ENCODE data around the gene SUPT4H1. TPM values are rescaled to one million over a fixed set of nuclear protein-coding genes. Genes with fewer than 3 reads are reported as not detected.

Gene SUPT4H1
- total and polyA plus RNA-seq, 2 of the 4 experiments (the other 2 are of a cell fraction), result 51.6 to 129 TPM

DNA sequence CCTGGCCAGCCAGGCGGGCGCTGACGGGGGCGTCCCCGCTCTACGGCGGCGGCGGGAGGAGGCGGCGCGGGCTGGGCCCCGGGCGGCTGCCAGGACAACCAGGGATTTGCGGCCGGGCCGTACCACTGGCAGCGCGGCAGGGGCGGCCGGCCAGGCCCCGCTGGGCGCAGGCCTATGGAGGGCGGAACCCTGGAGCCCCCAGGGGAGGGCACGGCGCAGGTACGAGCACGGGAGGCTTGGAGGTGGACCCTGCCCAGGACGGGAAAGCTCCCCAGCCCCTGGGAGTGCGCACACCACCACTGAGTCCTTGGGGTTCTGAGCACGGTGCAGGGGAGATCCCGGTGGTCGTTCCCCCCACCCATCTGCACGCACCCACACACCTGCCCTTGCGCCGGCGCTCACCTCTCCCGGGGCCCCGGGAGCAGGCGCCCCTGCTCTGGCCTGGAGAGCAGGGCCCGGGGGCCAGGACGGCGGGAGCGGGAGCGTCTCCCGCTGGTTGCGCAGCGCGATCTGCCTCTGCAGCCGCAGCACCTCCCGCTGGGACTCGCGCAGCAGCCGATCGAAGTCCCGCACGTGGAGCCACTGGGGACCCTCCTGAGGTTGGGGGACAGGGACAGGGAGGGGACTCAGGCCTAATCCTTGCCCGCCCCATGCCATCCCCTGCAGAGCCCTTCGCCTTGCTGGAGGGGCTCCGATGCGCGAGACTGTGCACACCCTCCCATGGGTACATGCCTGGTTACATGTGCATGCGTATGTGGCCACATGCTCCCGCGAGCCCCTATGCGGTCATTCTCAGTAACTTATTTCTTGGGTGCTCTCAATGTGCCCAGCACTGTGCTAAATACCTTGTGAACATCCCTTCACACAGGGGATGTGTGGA lies 27.4 kb downstream of the SUPT4H1 start:
- dilution Hi-C loops (cut with HindIII; ENCODE audit: low sequenced_read_pairs, unreplicated experiment), result no loop called here
- H3K36me3 ChIP-seq (ENCODE audit: control insufficient read depth, insufficient read depth, low read length), result peaks cover 3% of the 10 kb centered on the region; the same call in 1 of the 2 replicates
- in situ Hi-C loops (cut with MboI; ENCODE audit: low sequenced_read_pairs), result loop anchor here (25.0 kb wide), 1 partner anchor 462 kb away; the partner anchor contains the start of gene MRPS23
- H3K9me1 ChIP-seq (ENCODE audit: insufficient read depth, low read length), result 0 out of 2 replicates have a peak, but pooled peaks cover 2% of the 10 kb centered on the region
- peaks cover 5% of the 10 kb centered on the region; the same call in 1 of the 2 replicates for H3K27me3 ChIP-seq (ENCODE audit: control insufficient read depth, insufficient read depth, low read length)
- H2AFZ ChIP-seq (replicated peaks; ENCODE audit: low read length, poor library complexity), result peak overlapping the region; percentile 91
- H3K23ac ChIP-seq (ENCODE audit: low read depth, low read length), result 0 out of 2 replicates have a peak overlapping the region, but pooled peaks have one; percentile 44
- peak overlapping the region; percentile 81 for H3K4ac ChIP-seq (ENCODE audit: low read depth, low read length)
- no peaks in the 10 kb centered on the region for H4K20me1 ChIP-seq (ENCODE audit: insufficient read depth, low read length)
- peak overlapping the region; percentile 31 for H3K27ac ChIP-seq (ENCODE audit: insufficient read depth, low read length)
- peak; percentile 87 for ATAC-seq (ENCODE audit: low read depth)
- H3K79me1 ChIP-seq (ENCODE audit: low read depth in 1 of 2, low read length in 2 of 2), result no peaks in the 10 kb centered on the region
- H4K91ac ChIP-seq (ENCODE audit: insufficient read depth, low read depth, low read length), result peak overlapping the region; percentile 81
- peak overlapping the region; percentile 76; the same call in 1 of the 2 replicates for H3K18ac ChIP-seq (ENCODE audit: low read depth, low read length)
- H2AK5ac ChIP-seq (ENCODE audit: low read depth, low read length), result no peak overlapping the region; the same call in 1 of the 2 replicates
- peaks cover 8% of the 10 kb centered on the region for H3K4me1 ChIP-seq (ENCODE audit: control insufficient read depth, insufficient read depth, low read length)
- no peaks in the 10 kb centered on the region for H3K9me3 ChIP-seq (ENCODE audit: control insufficient read depth, insufficient read depth, low read length)
- no peak overlapping the region for H2BK20ac ChIP-seq (ENCODE audit: low read depth, low read length)
- peak overlapping the region; percentile 27; the same call in 1 of the 3 replicates for H2BK15ac ChIP-seq (ENCODE audit: low read depth, low read length)
- H3K4me2 ChIP-seq (ENCODE audit: low read depth, low read length), result peak overlapping the region; percentile 96
- no peak overlapping the region for H3K56ac ChIP-seq (ENCODE audit: extremely low read depth, insufficient read depth, low read length)
- peak overlapping the region; percentile 31 for H2AK9ac ChIP-seq (replicated peaks; ENCODE audit: low read depth, low read length, poor library complexity)
- intact Hi-C loops (cut with micrococcal nuclease), result loop anchor here (2.0 kb wide), 1 partner anchor 28 kb away; the partner anchor contains the start of gene SUPT4H1
- H3K4me3 ChIP-seq (ENCODE audit: insufficient read depth, low read depth, low read length), result peak overlapping the region; percentile 62
- no peak overlapping the region for H2BK5ac ChIP-seq (ENCODE audit: low read depth, low read length, poor library complexity, severe bottlenecking)
- no TSS peak for BruUV-seq (replicated peaks)
- ChIA-PET CTCF (no interaction called here), POLR2A (ENCODE audit: unreplicated experiment) (no interaction called here)
- 13% methylated on average over 14 of the region's 66 CpGs; no CpG with 5 or more reads in 1 of the 2 experiments for WGBS, 2 experiments (ENCODE audit: extremely low coverage in 2 of 2, insufficient read length in 1 of 2)
- peak overlapping the region; percentile 93 for H4K5ac ChIP-seq (ENCODE audit: low read depth, low read length)
- H4K8ac ChIP-seq (ENCODE audit: low read depth in 2 of 2, low read length in 2 of 2), result peak overlapping the region; percentile 86 to 88
- peak overlapping the region; percentile 64 for H2BK120ac ChIP-seq (ENCODE audit: low read depth, low read length)
- peak overlapping the region; percentile 89 for H3K14ac ChIP-seq (replicated peaks; ENCODE audit: low read depth, low read length)
- H3K9ac ChIP-seq (ENCODE audit: low read depth, low read length), result peak overlapping the region; percentile 79
- TF ChIP-seq BHLHE40 (IDR thresholded peaks at IDR 0.05; ENCODE audit: low read depth, low read length) (peak; percentile 22; the same call in 1 of the 2 replicates), POLR2A (IDR thresholded peaks at IDR 0.05; ENCODE audit: low read depth, low read length) (no peak), SMC3 (IDR thresholded peaks at IDR 0.05; ENCODE audit: low read depth, low read length) (no peak)
- peak; percentile 18 for DNase-seq

All from IMR-90 (cell line).